GM21360 (cell line): ENCODE data around the gene ENSA.
"Not testable (repeated sequence)": the region's sequence is repeated elsewhere in the genome, so short reads cannot be mapped to it uniquely, and the experiment has no call there.

Experiments
- ATAC-seq: cut with Tn5 transposase; IDR thresholded peaks from one replicate; pipeline ENCODE4 v1.9.1; 2021; ENCODE audit warnings: mild to moderate bottlenecking, moderate library complexity; ENCODE audit not compliant: unreplicated experiment

ENSA gene

DNA sequence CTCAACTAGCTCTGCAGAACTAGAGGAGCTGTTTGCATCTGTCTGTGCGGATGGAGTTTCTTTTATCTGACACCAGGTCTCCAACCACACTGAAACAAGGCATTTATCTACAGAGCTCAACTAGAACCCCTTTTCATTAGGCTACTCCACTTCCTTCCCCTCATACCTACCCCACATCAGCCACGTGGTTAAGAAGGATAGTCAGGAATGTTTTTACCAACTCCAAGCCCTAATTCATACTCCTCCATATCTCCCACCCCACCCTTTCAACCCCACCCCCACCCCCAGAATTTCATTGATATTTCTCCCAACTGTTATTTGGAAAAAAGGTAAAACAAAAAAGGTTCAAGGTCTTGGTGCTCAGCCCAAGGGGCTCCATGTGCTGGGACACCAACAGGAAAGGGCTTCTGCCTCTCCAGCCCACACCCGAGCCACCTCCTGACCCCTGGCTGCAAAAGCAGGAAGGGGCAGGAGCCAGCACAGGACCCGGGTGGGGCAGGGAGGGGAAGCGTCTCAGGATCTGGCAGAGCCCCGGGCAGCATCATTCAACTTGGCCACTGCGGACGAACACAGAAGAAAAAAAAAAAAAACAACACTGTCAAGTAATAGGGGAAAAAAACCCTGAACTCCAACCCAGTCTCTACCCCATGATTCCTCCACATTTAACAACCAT lies 7.0 kb downstream of the ENSA start:
- no peak for ATAC-seq

DNA sequence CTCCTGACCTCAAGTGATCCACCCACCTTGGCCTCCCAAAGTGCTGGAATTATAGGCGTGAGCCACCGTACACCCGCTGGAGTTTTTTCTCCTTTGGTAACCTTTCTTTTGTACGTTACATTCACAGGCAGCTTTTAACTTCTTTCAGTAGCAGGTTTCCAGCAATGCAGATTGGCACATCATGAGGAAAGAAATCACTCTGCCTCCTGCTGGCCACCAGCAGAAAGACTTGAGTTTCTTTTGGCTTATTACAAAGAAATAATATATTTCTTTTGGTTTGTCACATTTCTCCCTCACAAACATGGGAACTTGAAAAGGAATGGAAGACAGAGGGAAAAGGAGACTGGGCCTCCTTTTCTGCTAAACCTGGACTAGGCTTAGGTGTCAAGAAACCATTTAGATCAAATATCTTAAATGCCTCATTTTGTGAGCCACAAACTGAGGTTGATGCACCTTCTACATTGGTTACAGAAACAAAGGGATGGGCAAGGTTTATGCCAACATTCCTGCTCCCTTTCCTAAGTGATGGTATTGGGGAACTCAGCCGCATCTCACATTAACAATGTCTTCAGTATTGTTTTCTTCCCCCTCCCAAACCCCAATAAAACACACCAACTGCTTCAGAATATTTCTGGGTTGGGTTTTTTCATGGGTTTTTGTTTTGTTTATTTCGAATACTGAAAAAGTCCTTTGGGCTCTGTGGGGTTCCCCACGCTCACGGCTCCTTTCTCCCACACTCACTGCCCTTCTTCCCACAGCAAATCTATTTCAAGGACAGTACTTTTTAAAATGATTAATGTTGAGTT lies 7.7 kb downstream of the ENSA start:
- ATAC-seq = no peak

DNA sequence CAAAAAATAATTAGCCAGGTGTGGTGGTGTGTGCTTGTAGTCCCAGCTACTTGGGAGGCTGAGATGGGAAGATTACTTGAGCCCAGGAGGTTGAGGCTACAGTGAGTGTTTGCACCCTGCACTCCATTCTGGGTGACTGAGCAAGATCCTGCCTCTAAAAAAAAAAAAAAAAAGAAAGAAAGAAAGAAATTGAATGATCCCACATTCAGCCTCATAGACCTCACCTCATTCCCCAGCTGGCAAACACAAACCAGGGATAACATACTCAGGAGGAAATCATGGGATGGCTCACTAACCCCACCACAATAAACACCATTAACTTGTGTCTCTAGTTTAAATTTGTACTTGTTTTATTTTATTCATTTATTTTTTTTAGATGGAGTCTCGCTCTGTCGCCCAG lies 8.5 kb downstream of the ENSA start:
- no peak for ATAC-seq

DNA sequence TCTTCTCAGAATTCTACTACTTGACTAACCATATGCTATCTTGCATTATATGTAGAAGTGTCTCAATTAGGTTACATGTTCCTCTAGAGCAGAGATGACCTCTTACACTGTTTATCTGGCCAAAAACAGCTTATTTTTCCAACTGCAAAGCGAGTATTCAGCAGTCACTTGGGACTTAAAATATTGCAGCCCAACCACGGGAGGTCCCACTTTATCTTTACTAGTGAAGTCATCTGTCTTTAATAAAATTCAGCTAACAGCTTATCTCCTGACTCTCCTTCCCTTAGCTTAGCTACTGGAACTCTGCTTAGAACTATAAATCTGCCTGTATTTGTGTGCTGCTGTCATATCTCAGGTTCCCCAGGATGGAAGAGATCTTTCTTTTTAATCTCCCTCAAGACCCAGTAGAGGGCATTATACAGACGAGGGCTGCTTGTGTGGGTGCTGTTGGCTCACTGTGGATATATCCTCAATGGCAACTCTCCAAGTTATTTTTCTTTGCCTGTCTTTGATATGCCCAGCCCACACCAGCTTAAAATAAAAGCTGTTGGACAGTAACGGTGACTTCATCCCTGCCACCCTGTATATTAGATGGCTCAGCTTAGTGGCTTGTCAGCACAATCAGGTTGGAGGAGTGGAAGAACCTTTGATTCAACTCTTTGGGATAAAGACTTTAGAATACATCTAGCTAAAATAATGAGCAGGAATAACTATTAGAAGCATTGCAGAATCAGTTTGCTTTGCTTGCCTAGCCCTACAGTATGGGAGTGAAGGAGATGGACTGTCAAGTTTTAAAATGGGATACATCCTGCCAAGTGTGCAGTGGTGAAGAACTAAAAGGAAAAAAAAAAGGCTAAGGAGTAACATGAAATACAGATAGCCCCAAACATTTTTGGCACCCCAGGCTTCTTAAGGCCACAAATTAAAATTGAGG lies 9.6 kb downstream of the ENSA start:
- no peak for ATAC-seq

DNA sequence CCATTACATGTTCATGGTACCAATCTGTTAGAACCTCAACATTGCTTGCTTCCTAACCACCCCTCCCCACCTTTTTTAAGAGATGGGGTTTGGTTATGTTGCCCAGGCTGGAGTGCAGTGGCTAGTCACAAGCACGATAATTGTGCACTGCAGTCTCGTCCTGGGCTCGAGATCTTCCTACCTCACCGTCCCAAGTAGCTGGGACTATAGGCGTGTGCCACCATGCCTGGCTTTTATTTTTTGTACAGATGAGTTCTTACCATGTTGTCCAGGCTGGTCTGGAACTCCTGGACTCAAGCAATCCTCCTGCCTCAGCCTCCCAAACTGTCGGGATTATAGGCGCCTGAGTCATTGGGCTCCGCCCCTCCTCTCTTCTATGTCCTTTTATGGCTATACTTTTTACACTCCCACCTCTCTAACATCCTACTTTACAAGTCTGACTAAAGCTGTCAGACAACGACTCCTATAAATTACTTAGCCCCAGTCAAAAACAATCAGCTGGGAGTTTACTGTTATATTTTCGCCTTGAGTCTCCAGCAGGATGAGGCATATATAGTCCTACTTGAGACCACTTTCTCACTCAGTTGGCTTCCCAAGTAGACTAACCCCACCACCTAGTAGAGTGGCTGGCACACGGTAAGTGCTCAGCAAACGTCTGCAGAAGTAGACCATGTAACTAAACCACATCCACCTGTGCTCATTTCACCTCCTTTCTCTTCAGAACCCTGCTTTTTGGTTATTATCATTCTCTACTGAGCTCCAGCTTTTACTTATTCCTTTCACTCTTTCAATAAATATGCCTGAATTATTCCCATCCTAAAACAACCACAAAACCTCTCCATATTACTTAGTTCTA lies 13.8 kb downstream of the ENSA start:
- no peak for ATAC-seq

DNA sequence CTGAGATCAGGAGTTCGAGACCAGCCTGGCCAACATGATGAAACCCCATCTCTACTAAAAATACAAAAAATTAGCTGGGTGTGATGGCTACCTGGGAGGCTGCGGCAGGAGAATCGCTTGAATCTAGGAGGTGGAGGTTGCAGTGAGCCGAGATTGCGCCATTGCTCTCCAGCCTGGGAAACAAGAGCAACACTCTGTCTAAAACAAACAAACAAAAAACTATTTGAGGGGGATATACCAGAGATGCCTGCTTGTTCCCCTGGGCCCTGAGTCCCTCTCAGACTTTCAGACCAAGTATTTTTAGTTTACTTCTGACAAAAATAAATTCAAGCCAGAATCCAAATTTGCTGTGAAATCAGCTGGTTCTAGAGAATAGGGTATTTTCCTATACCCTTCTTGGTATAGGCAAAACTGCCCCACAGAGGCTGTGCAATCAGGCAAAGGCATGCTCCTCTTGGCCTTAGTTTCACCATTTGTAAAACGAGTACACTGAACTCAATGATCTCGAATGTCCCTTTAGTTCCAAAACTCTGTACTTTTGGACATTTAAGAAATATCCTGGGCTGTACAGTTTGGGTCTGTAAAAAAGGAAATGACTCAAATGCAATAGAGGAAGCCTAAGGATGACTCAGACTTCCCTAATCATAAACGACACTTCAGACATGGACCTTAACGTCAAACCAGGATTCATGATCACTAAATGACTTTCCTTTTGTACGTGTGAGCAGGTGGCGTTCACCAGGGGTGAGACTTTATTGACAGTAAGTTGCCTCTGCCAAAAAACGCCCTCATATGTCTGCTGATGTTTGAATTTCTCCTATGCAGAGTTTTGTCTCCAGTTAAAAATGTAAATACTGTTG lies 16.1 kb downstream of the ENSA start:
- ATAC-seq = peak; percentile 50

DNA sequence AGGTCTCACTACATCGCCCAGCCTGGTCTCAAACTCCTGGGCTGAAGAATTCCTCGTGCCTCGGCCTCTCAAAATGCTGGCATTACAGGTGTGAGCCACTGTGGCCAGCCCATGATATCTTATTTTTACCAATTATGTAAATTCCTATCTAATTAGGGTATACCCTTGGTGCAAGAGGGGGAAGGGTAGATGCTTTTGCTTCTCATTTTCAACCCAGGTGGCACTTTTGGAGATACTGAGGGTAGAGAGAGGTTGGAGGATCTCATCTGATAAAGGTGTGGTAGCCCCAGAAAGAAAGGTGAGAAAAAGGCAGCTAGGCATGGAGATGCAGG lies 17.4 kb downstream of the ENSA start:
- ATAC-seq = no peak

DNA sequence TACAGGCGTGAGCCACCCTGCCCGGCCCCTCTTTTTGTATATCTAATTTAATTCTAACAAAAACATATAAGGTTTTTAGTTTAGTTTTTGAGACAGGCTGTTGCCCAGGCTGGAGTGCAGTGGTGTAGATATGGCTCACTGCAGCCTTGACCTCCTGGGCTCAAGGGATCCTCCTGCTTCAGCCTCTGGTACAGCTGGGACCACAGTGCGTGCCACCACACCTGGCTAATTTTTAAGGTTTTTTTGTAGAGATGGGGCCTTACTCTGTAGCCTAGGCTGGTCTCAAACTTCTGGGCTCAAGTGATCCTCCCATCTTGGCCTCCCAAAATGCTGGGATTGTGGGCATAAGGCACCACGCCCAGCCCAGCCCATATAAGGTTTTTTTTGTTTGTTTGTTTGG lies 18.8 kb downstream of the ENSA start:
- no peak for ATAC-seq

DNA sequence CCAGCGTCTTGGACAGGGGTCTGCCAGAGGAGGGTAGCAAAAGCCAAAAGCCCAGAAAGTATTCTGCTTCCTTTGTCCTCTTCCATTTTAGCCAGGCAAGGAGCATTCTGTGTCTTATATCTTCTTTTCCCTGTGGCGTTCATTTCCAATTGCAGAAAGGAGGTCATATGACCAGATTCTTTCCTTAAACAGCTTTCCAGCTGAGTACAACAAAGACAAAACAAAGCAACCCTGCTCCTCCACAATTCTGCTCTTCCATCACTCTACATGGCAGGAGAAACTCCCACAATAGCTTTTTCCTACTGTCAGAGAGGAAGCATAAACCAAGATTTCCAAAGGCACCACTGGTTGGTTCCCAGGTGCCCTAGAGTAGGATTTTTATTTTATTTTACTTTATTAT lies 19.7 kb downstream of the ENSA start:
- ATAC-seq = no peak

DNA sequence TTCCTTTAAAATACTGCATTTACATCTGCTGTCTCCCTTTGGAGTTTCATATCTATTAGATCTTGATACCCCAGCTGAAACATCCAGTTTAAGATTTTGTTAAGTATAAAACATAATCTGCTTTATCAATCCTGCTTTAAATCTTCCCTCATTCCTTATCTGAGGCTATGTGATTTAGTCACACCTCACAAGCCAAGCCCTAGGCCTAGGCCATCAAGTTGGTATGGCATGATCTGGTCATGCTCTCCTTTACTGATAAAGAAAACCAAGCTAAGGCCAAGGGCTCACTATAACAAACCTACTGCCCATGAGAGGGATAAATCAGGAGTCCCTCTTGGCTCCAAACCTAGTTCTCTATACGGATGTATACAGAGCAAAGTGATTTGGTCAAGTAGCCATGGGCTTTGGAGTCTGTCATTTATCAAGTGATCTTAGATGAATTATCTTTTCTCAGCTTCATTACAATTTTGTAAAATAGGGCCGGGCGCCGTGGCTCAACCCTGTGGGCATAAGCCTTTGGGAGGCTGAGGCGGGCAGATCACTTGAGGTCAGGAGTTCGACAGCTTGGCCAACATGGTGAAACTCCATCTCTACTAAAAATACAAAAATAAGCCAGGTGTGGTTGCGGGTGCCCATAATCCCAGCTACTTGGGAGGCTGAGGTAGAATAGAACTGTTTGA lies 22.8 kb downstream of the ENSA start:
- no peak for ATAC-seq

DNA sequence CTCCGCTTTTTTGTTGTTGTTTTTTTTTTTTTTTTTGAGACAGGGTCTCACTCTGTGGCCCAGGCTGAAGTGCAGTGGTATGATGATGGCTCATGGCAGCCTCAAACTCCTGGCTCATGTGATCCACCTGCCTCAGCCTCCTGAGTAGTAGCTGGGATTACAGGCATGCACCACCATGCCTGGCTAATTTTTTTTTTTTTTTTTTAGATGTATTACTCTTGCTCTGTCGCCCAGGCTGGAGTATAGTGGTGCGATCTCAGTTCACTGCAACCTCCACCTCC lies 24.0 kb downstream of the ENSA start:
- not testable (repeated sequence) for ATAC-seq

DNA sequence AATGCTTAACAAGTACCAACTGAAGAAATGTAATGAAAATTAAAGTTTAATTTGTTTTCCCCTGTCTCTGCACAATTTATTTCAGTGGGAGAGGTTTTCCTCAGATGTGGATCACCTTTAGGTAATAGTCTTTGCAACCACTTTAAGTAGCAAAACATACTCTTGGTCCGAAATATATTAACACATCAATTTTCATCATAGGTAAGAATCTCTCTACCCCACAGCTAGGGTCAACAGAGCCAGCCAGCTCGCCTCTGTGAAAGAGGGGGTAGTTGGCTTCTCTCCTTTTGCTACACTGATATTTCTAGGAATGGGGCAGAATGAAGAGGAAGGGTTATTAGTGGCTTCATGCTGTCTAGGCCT lies 25.2 kb downstream of the ENSA start:
- no peak for ATAC-seq

DNA sequence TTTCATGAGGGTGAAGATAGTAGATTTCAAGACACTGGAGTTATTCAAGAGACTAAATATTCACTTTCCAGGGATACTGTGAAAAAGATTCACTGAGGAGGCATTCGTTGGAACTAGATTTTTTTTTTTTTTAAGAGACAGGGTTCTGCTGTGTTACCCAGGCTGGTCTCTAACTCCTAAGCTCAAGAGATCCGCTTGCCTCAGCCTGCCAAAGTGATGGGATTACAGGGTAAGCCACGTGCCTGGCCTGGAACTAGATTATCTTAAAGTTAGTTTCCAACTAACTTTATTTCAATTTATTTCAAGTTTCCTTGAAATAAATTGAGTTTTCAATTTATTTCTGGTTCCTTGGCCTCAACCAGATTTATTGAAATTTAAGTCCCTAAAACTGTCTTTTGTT lies 25.7 kb downstream of the ENSA start:
- ATAC-seq = no peak

DNA sequence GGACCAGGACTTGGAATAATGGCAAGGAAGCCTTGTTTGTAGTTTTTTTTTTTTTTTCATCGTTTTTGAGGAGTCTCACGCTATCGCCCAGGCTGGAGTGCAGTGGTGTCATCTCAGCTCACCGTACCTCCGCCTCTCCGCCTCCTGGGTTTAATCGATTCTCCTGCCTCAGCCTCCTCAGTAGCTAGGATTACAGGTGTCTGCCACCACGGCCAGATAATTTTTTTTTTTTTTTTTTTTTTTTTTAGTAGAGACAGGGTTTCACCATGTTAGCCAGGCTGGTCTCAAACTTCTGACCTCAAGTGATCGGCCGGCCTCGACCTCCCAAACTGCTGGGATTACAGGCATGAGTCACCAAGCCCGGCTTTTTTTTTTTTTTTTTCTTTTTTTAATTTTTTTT lies 27.0 kb downstream of the ENSA start:
- not testable (repeated sequence) for ATAC-seq

DNA sequence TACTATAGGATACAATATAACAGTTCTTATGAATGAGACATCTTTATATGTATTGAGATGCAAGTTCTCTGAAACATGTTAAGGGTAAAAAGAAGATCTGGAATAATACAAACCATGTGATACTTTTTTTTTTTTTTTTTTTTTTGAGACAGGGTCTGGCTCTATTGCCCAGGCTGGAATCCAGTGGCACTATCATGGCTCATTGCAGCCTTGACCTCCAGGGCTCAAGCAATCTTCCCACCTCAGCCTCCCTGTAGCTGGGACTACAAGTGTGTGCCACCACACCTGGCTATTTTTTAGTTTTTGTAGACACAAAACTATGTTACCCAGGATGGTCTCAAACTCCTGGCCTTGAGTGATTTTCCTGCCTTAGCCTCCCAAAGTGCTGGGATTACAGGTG lies 27.9 kb downstream of the ENSA start:
- no peak for ATAC-seq

DNA sequence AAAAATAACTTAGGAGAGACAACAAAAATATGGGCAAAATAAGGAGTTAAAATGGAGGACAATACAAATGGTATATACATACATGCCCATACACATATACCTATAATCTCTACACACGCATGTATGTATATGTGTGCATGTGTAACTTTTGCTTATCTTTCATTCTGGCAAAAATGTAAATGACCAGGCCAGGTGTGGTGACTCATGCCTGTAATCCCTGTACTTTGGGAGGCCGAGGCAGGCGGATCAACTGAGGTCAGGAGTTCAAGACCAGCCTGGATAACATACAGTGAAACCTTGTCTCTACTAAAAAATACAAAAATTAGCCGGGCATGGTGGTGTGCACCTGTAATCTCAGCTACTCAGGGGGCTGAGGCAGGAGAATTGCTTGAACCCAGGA lies 31.1 kb downstream of the ENSA start:
- not testable (repeated sequence) for ATAC-seq

DNA sequence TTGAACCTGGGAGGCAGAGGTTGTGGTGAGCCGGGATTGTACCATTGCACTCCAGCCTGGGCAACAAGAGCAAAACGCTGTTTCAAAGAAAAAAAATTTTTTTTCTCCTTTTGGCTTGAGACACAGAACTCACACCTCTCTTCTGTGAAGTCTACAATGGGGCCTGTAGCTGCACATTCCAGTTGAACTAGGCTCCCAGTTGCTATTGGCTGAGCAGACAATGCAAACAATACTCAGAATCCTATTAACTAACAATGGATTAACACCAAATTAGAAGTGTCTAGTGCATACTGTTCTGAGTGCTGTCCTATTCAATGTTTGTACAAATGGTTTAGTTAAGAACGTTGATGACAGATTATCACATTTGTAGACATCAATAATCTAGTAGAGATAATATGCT lies 32.4 kb downstream of the ENSA start:
- ATAC-seq = no peak

DNA sequence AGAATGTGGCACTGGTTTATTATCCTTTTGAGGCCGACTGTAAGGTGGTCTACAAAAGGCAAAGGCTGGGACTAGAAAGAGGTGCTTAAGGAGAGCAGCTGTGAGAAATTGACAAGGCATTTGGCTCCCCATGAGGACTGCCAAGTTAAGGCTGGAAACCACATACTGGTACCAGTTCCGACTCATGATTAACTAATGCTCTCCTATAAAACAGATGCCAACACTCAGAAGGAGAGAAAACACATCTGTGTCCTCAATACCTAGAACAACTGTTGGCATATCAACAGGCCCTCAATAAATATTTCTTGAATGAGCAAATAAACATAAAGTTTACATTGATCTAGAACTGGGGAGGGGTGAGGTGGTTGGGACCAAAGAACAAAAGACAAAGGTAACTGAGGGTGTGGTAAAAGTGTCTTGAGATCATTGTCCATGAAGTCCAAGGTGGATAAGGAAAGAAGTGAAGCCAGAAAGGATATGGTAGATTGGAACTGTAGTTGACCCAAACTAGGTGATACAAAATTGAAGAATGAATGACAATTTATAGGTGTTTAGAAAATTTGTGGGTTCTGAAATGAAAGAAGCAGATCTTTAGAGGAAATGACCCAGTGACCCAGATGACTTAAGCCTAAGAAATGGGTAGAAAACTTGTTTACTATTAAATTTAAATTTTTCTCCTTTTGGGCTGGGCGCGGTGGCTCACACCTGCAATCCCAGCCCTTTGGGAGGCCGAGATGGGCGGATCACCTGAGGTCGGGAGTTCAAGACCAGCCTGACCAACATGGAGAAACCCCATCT lies 33.1 kb downstream of the ENSA start:
- no peak for ATAC-seq

DNA sequence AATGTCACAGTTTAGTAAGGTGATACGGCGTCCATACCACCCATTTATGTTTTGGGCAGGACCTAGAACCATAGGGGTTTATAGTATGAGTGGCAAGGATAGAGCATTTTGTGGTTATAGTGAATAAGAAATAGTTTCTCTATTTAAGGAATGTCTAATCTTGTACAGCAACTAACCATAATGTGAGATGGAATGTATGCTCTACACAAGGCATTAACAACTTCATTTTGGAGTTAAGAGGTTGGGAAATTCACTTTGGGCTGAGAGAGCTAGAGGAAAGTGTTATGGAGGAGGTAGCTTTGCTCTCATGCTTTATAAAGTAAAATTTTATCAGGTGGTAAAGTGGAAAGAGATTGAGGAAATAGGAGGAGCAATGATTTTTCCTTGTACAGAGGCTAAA lies 47.0 kb downstream of the ENSA start:
- no peak for ATAC-seq
